Liver (tissue), 3 donors: ENCODE results near the gene CWC22.

Source experiments
- EGR1 ChIP-seq, 2 donors: IDR thresholded peaks; 2 replicates each; pipeline ENCODE4 v1.6.1; 2016 to 2018; ENCODE audit warnings: antibody characterized with exemption in 2 of 2, low read depth in 2 of 2
- GABPA ChIP-seq, 2 donors: IDR thresholded peaks in 1 of 2; conservative IDR thresholded peaks in 1 of 2; 2 replicates each; pipeline ENCODE4 v1.6.1; 2016; ENCODE audit warnings: antibody characterized with exemption in 2 of 2, mild to moderate bottlenecking in 1 of 2, moderate library complexity in 1 of 2
- HNF4G ChIP-seq: IDR thresholded peaks from 2 replicates; pipeline ENCODE4 v1.6.1; 2016; ENCODE audit warnings: antibody characterized with exemption
- NR2F2 ChIP-seq: IDR thresholded peaks from 2 replicates; pipeline ENCODE4 v1.6.1; 2016; ENCODE audit warnings: antibody characterized with exemption
- RAD21 ChIP-seq, 2 donors: IDR thresholded peaks; 2 replicates each; pipeline ENCODE4 v1.6.1; 2016; ENCODE audit warnings: antibody characterized with exemption in 2 of 2, mild to moderate bottlenecking in 2 of 2
- RXRA ChIP-seq, 2 donors: IDR thresholded peaks; 2 replicates each; pipeline ENCODE4 v1.6.1; 2017 to 2018; ENCODE audit warnings: antibody characterized with exemption in 2 of 2, mild to moderate bottlenecking in 1 of 2
- TAF1 ChIP-seq: conservative IDR thresholded peaks from 2 replicates; pipeline ENCODE4 v1.6.1; 2016; ENCODE audit warnings: antibody characterized with exemption, mild to moderate bottlenecking
- YY1 ChIP-seq: IDR thresholded peaks from 2 replicates; pipeline ENCODE4 v1.6.1; 2016; ENCODE audit warnings: antibody characterized with exemption, mild to moderate bottlenecking
- TF ChIP-seq, protein P1 (sequence below): fragments of 150-350 bp; IDR thresholded peaks from 2 replicates; pipeline ENCODE4 v1.5.1; 2017; ENCODE audit warnings: improper control_type of control experiment, low read depth, low read length; ENCODE audit not compliant: missing input control
- TF ChIP-seq, protein P2 (sequence below): IDR thresholded peaks from 2 replicates; pipeline ENCODE4 v1.6.1; 2016; ENCODE audit warnings: antibody characterized with exemption
- TF ChIP-seq, protein P3 (sequence below): IDR thresholded peaks from 2 replicates; pipeline ENCODE4 v1.6.1; 2016; ENCODE audit warnings: antibody characterized with exemption, mild to moderate bottlenecking
- TF ChIP-seq, protein P4 (sequence below): IDR thresholded peaks from 2 replicates; pipeline ENCODE4 v1.6.1; 2016; ENCODE audit warnings: antibody characterized with exemption
- donor health status: healthy.
- donor health status: healthy.

DNA sequence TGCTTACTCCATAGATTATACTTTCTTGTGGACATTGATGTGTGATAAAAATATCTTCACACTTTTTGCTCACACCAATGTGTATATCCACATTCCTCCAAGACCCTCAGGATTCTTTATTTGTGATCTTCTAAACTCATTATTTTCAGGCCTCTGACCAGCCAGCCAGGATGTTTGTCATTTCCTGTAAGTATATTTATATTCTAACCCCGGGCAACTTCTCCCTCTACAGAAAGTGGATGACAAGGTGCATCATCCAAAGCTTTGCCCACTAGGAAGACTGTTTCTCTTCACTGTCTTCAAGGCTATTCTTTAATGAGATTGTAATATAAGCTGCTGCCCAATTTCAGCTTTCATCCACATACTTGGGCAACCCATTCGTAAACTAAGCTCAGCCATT lies 3.6 kb upstream of the CWC22 start:
- TF ChIP-seq TAF1 (no peak), GABPA (IDR thresholded peaks at IDR 0.05 in 1 of 2, conservative IDR thresholded peaks at IDR 0.05 in 1 of 2) (no peak), YY1 (no peak), RXRA (IDR thresholded peaks at IDR 0.05) (no peak), NR2F2 (no peak), RAD21 (IDR thresholded peaks at IDR 0.05) (no peak), EGR1 (IDR thresholded peaks at IDR 0.05; ENCODE audit: low read depth in 2 of 2) (no peak), HNF4G (no peak)
- TF ChIP-seq, protein P1, sequence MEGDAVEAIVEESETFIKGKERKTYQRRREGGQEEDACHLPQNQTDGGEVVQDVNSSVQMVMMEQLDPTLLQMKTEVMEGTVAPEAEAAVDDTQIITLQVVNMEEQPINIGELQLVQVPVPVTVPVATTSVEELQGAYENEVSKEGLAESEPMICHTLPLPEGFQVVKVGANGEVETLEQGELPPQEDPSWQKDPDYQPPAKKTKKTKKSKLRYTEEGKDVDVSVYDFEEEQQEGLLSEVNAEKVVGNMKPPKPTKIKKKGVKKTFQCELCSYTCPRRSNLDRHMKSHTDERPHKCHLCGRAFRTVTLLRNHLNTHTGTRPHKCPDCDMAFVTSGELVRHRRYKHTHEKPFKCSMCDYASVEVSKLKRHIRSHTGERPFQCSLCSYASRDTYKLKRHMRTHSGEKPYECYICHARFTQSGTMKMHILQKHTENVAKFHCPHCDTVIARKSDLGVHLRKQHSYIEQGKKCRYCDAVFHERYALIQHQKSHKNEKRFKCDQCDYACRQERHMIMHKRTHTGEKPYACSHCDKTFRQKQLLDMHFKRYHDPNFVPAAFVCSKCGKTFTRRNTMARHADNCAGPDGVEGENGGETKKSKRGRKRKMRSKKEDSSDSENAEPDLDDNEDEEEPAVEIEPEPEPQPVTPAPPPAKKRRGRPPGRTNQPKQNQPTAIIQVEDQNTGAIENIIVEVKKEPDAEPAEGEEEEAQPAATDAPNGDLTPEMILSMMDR = no peak
- TF ChIP-seq, protein P2, sequence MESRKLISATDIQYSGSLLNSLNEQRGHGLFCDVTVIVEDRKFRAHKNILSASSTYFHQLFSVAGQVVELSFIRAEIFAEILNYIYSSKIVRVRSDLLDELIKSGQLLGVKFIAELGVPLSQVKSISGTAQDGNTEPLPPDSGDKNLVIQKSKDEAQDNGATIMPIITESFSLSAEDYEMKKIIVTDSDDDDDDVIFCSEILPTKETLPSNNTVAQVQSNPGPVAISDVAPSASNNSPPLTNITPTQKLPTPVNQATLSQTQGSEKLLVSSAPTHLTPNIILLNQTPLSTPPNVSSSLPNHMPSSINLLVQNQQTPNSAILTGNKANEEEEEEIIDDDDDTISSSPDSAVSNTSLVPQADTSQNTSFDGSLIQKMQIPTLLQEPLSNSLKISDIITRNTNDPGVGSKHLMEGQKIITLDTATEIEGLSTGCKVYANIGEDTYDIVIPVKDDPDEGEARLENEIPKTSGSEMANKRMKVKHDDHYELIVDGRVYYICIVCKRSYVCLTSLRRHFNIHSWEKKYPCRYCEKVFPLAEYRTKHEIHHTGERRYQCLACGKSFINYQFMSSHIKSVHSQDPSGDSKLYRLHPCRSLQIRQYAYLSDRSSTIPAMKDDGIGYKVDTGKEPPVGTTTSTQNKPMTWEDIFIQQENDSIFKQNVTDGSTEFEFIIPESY = no peak
- TF ChIP-seq, protein P3, sequence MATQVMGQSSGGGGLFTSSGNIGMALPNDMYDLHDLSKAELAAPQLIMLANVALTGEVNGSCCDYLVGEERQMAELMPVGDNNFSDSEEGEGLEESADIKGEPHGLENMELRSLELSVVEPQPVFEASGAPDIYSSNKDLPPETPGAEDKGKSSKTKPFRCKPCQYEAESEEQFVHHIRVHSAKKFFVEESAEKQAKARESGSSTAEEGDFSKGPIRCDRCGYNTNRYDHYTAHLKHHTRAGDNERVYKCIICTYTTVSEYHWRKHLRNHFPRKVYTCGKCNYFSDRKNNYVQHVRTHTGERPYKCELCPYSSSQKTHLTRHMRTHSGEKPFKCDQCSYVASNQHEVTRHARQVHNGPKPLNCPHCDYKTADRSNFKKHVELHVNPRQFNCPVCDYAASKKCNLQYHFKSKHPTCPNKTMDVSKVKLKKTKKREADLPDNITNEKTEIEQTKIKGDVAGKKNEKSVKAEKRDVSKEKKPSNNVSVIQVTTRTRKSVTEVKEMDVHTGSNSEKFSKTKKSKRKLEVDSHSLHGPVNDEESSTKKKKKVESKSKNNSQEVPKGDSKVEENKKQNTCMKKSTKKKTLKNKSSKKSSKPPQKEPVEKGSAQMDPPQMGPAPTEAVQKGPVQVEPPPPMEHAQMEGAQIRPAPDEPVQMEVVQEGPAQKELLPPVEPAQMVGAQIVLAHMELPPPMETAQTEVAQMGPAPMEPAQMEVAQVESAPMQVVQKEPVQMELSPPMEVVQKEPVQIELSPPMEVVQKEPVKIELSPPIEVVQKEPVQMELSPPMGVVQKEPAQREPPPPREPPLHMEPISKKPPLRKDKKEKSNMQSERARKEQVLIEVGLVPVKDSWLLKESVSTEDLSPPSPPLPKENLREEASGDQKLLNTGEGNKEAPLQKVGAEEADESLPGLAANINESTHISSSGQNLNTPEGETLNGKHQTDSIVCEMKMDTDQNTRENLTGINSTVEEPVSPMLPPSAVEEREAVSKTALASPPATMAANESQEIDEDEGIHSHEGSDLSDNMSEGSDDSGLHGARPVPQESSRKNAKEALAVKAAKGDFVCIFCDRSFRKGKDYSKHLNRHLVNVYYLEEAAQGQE = no peak
- TF ChIP-seq, protein P4, sequence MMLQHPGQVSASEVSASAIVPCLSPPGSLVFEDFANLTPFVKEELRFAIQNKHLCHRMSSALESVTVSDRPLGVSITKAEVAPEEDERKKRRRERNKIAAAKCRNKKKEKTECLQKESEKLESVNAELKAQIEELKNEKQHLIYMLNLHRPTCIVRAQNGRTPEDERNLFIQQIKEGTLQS = no peak
